Motor neuron (in vitro differentiated cells): ENCODE measurements around the gene RRP1B. TPM values are rescaled to one million over a fixed set of nuclear protein-coding genes. Genes with fewer than 3 reads are reported as not detected.
"Not testable (repeated sequence)": the region's sequence is repeated elsewhere in the genome, so short reads cannot be mapped to it uniquely, and the experiment has no call there.

Experiments
- ATAC-seq, 8 experiments: fragments of 200-7000 bp; cut with Tn5 transposase; replicated peaks in 6 of 8; 2 replicates each; pipeline ENCODE4 v1.8.0; 2021; ENCODE audit warnings: mild to moderate bottlenecking in 8 of 8, moderate library complexity in 8 of 8
- H3K27ac ChIP-seq, 2 donors: fragments of 250-450 bp; sonication (Bioruptor Pico); 2 replicates each; pipeline ENCODE4 v1.9.0; 2021; ENCODE audit warnings: antibody characterized with exemption in 2 of 2, mild to moderate bottlenecking in 2 of 2, moderate library complexity in 1 of 2
- H3K4me1 ChIP-seq, 2 donors: fragments of 250-450 bp; sonication (Bioruptor Pico); replicated peaks in 1 of 2; 2 replicates each; pipeline ENCODE4 v1.6.1; 2021; ENCODE audit warnings: antibody characterized with exemption in 2 of 2, mild to moderate bottlenecking in 2 of 2, moderate library complexity in 1 of 2
- H3K4me3 ChIP-seq, 5 donors: fragments of 250-450 bp; sonication (Bioruptor Pico); 2 replicates each; pipeline ENCODE4 v1.9.0; 2021; ENCODE audit warnings: antibody characterized with exemption in 5 of 5, mild to moderate bottlenecking in 5 of 5, moderate library complexity in 4 of 5
- WGBS, 10 experiments: fragments of 450-650 bp; shearing (Covaris generic); methylation state at CpG; one replicate each; pipeline ENCODE4 v1.0.0; 2022; 5-methylcytosine and 5-hydroxymethylcytosine counted together
- in situ Hi-C, 9 experiments: fragments of 400-800 bp; cut with MboI; loops; one replicate each; pipeline ENCODE4 v1.15.0; 2021; ENCODE audit warnings: low sequenced_read_pairs in 9 of 9, low pct_unique_long_range_greater_than_20kb in 2 of 9; ENCODE audit not compliant: unreplicated experiment in 9 of 9
- total RNA-seq, 8 experiments: library from RNA; unstranded; fragments of 300-600 nt; gene quantifications; 2 replicates each; pipeline versions ENCODE4 v1.2.3 to v1.2.4, GENCODE V29; 2022

RRP1B gene
- total RNA-seq, 8 experiments from 2014 or later: 14.0 to 45.9 (median 23.5) TPM

DNA sequence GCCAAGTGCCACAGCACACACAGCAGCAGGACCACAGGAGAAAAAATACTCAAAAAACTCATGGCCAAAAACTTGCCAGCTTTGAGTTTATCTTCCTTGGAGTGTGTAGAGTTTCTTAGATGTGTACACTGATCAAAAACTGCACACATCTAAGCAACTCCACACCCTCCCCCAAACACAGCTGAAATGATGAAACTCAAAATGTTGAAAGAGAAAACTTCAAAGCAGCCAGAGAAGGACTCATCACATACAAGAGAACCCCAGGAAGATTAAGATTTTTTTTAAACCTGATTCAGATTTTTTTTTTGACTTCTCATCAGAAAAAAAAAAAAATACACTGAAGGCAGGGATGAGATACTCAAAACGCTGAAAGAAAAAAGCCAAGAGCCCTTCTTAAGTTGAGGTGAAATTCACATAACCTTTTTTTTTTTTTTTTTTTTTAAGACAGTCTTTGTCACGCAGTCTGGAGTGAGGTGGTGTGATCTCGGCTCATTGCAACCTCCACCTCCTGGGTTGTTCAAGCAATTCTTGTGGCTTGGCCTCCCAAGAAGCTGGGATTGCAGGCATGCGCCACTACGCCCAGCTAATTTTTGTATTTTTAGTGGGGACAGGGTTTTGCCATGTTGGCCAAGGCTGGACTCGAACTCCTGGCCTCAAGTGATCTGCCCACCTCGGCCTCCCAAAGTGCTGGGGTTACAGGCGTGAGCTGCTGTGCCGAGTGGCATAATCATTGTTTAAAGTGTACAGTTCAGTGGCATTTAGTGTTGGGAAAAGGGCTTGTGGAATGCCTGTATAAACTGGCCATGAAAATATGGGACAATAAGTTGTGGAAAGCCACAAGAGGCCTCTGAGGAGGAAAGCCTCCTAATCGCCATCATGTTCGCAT, 38.6 kb downstream of the RRP1B start:
- H3K4me3 ChIP-seq: no peak overlapping the region
- H3K27ac ChIP-seq: no peak overlapping the region
- H3K4me1 ChIP-seq: peaks cover 13% of the 10 kb centered on the region in 2 donors
- ATAC-seq: no peak
- in situ Hi-C loops: loop anchor here in 1 of 9 experiments (25.0 kb wide), 1 partner anchor 89 kb away; the partner anchor contains the start of genes CSTB and RRP1
- WGBS, 10 experiments: 61 to 100% (median 83%) methylated on average over 1 to 8 of the region's 11 CpGs; no CpG with 5 or more reads in 2 of the 10 experiments

DNA sequence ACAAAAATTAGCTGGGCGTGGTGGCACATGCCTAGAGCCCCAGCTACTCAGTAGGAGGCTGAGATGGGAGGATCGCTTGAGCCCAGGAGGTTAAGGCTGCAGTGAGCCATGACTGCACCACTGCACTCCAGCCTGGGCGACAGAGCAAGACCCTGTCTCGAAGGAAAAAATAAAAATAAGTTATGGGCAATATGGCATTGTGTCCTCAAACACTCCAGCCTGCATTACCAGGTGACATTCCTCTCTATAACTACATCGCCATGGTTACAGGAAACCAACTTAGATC, 40.1 kb downstream of the RRP1B start:
- H3K4me1 ChIP-seq: peaks cover 16 to 20% of the 10 kb centered on the region in 2 donors
- not testable (repeated sequence) for H3K4me3 ChIP-seq, H3K27ac ChIP-seq, ATAC-seq
- WGBS, 10 experiments: 81 to 100% (median 94%) methylated on average over 1 to 4 of the region's 5 CpGs; no CpG with 5 or more reads in 3 of the 10 experiments
- in situ Hi-C loops: loop anchor here in 1 of 9 experiments (25.0 kb wide), 1 partner anchor 88 kb away; the partner anchor contains the start of genes CSTB and RRP1

- in situ Hi-C loops: loop anchor here in 1 of 9 experiments (25.0 kb wide), 1 partner anchor 87 kb away; the partner anchor contains the start of genes CSTB and RRP1
- WGBS, 10 experiments: 64 to 94% (median 82%) methylated on average over 1 to 11 of the region's 13 CpGs; no CpG with 5 or more reads in 3 of the 10 experiments
- Histone ChIP-seq H3K4me3 (no peak overlapping the region), H3K4me1 (peaks cover 16 to 20% of the 10 kb centered on the region in 2 donors), H3K27ac (no peak overlapping the region)
- ATAC-seq: peak in 3 of 8 experiments; percentile 3 to 19 (median 7)
Observed at GRCh38 chr21:43699933-43700599, 40.7 kb downstream of the RRP1B start.

DNA sequence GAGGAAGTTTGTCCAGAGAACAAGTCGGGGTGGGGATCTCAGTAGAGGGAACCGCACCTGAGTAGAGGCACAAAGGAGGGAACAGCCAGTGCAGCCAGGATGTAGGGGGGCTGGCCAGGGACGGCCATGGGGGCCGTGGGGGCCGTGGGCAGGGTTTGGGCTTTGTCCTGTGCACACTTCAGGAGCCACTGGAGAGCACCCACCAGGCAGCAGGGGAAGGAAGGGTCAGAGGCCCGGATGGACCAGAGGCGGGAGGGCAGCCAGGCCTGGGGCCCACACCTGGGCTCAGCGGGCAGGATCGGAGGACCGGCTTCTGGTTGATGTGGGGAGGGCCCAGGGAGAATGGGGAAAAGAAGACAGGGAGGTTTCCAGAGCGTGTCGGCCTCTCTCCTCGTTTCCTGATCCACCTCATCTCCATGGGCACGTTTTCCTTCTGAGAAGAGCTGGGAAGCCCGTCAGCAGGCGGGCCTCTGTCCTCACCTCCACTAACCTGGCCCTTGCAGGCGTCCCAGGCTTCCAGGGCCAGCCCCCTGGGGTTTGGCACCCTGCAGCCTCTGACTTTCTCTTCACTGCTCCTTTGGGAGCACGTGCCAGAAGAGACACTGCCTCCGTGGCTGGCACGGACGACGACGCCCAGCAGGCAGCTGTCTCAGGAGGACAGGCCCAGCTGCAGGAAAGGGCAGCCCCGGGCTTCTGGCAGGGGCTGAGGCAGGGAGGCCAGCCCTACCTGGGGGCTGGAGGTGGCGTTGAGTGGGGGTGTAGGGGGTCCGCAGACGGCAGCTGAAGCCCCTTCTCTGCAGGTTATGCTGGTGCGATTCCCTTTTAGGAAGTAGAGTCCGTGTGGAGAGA, 42.8 kb downstream of the RRP1B start:
- WGBS, 10 experiments: 63 to 90% (median 89%) methylated on average over 1 to 7 of the region's 29 CpGs; no CpG with 5 or more reads in 7 of the 10 experiments

DNA sequence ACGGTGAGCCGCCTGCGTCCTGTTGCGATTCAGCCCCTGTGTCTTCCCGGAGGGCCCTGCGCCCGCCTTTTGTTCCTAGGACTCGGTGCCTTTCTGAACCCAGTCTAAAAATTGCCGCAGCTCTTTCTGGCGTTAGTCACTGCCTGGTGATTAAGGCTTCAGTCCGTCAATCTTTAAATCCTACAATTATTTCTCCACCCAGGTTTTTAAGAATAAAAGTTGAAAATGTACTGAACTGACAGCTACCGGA, 43.4 kb downstream of the RRP1B start:
- Histone ChIP-seq H3K4me3 (no peak overlapping the region), H3K27ac (no peak overlapping the region), H3K4me1 (peaks cover 16 to 20% of the 10 kb centered on the region in 2 donors)
- in situ Hi-C loops: no loop called here
- peak in 4 of 8 experiments; percentile 5 to 34 (median 21) for ATAC-seq
- WGBS, 10 experiments: 20 to 81% (median 55%) methylated on average over 1 to 12 of the region's 12 CpGs; no CpG with 5 or more reads in 4 of the 10 experiments

More for the DNA sequence above, 42.8 kb downstream of the RRP1B start:
- Histone ChIP-seq H3K27ac (no peak overlapping the region), H3K4me1 (peaks cover 16 to 20% of the 10 kb centered on the region in 2 donors), H3K4me3 (no peak overlapping the region)
- in situ Hi-C loops: no loop called here
- ATAC-seq: peak in 4 of 8 experiments; percentile 4 to 25 (median 9)

DNA sequence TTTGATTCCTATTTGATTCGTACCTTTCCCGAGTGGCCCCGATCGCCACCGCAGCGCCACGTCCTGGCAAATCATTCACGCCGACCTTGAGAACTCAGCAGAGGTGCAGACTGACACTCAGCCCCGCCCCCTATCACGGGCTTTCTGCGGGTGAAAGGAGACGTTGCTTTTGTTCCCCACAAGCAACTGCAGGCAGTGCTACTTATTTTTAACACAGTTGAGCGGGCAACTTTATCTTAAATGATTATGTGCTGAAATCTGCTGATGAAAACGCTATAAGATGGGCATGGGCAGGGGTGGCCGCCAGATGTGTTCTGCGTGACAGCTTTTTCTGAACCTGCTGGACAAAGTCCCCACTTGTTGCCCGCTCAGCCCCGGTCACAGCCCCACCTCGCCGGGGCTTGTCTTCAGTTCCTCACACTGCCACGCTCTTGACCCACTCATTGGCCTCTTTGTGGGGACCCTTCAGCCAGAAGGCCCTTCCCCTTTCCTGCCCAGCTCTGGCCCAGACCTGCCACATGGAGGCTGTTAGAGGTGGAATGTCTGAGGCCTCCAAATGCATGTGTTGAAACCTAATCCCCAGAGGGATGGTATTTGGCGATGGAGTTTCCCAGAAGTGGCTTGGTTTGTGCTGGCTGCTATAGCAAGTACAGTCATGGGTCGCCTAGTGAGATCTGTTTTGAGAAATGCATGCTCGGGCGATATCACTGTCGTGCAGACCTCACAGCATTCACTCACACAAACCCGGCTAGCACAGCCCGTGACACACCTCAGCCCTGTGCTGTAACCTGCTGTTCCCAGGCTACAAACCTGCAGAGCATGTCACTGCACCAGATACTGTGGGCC, 43.9 kb downstream of the RRP1B start:
- 0 to 68% (median 32%) methylated on average over 2 to 23 of the region's 29 CpGs; no CpG with 5 or more reads in 2 of the 10 experiments for WGBS, 10 experiments
- no peak overlapping the region for H3K4me3 ChIP-seq
- peaks cover 16 to 20% of the 10 kb centered on the region in 2 donors for H3K4me1 ChIP-seq
- peak; percentile 64 to 93 (median 72) for ATAC-seq
- peak overlapping the region in 1 of 2 donors; percentile 31 for H3K27ac ChIP-seq
- in situ Hi-C loops: no loop called here

- in situ Hi-C loops: no loop called here
- no peak for ATAC-seq
- Histone ChIP-seq H3K27ac (no peak overlapping the region), H3K4me1 (peaks cover 8 to 13% of the 10 kb centered on the region in 2 donors), H3K4me3 (no peak overlapping the region)
- WGBS, 10 experiments: 95 to 100% (median 100%) methylated on average over 3 to 5 of the region's 9 CpGs; no CpG with 5 or more reads in 5 of the 10 experiments
Observed at GRCh38 chr21:43707462-43707861, 48.1 kb downstream of the RRP1B start.

GRCh38 chr21:43708745-43709381, 49.5 kb downstream of the RRP1B start:
- no peak for ATAC-seq
- in situ Hi-C loops: no loop called here
- Histone ChIP-seq H3K4me3 (no peak overlapping the region), H3K4me1 (peaks cover 0 to under 1% of the 10 kb centered on the region in 2 donors), H3K27ac (no peak overlapping the region)
- 60 to 100% (median 83%) methylated on average over 1 to 13 of the region's 13 CpGs; no CpG with 5 or more reads in 1 of the 10 experiments for WGBS, 10 experiments

- peak in 4 of 8 experiments; percentile 17 to 94 (median 78) for ATAC-seq
- in situ Hi-C loops: no loop called here
- no peak overlapping the region for H3K27ac ChIP-seq
- no peaks in the 10 kb centered on the region for H3K4me1 ChIP-seq
- 42 to 80% (median 61%) methylated on average over 2 to 11 of the region's 13 CpGs; no CpG with 5 or more reads in 1 of the 10 experiments for WGBS, 10 experiments
- H3K4me3 ChIP-seq: no peak overlapping the region
Observed at GRCh38 chr21:43712268-43712942, 53.0 kb downstream of the RRP1B start.

DNA sequence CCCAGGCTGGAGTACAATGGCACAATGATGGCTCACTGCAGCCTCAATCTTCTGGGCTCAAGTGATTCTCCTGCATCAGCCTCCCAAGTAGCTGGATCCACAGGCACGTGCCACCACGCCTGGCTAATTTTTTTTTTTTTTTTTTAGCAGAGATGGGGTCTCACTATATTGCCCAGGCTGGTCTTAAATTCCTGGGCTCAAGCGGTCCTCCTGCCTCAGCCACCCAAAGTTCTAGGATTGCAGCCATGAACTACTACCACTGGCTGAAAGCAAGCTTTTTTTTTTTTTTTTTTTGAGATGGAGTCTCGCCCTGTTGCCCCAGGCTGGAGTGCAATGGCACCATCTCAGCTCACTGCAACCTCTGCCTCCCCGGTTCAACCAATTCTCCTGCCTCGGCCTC, 53.8 kb downstream of the RRP1B start:
- H3K27ac ChIP-seq, H3K4me3 ChIP-seq, in situ Hi-C loops, H3K4me1 ChIP-seq, ATAC-seq: not testable (repeated sequence)
- WGBS, 10 experiments: 66 to 100% (median 97%) methylated on average over 1 to 6 of the region's 6 CpGs
